Central memory CD8-positive, alpha-beta T cell (primary cell): ENCODE results near the gene HMHB1.
"Not testable (repeated sequence)": the region's sequence is repeated elsewhere in the genome, so short reads cannot be mapped to it uniquely, and the experiment has no call there.

ENCODE experiments used
- ATAC-seq: fragments of 150-1000 bp; cut with Tn5 transposase; replicated peaks from 2 replicates; pipeline ENCODE4 v1.10.0; 2022; ENCODE audit warnings: mild to moderate bottlenecking, moderate FRiP score, moderate number of reproducible peaks; ENCODE audit not compliant: poor library complexity, severe bottlenecking; ENCODE audit errors: extremely low read depth
- DNase-seq, 2 donors: peaks; one replicate each; pipeline ENCODE4 v3.0.0; 2021; ENCODE audit warnings: low spot score in 2 of 2
- H3K27ac Mint-ChIP-seq: one replicate; pipeline ENCODE4 v1.8.0; 2022; ENCODE audit warnings: low read depth, mild to moderate bottlenecking, moderate library complexity, mixed read lengths
- H3K27me3 Mint-ChIP-seq: one replicate; pipeline ENCODE4 v1.8.0; 2022; ENCODE audit warnings: mixed read lengths
- H3K36me3 Mint-ChIP-seq: one replicate; pipeline ENCODE4 v1.8.0; 2022; ENCODE audit warnings: mild to moderate bottlenecking, moderate library complexity, mixed read lengths; ENCODE audit not compliant: insufficient read depth
- H3K4me1 Mint-ChIP-seq: one replicate; pipeline ENCODE4 v1.8.0; 2022; ENCODE audit warnings: mixed read lengths
- H3K4me3 Mint-ChIP-seq: one replicate; pipeline ENCODE4 v1.8.0; 2022; ENCODE audit warnings: mild to moderate bottlenecking, moderate library complexity, mixed read lengths
- H3K9me3 Mint-ChIP-seq: one replicate; pipeline ENCODE4 v1.8.0; 2022; ENCODE audit warnings: mixed read lengths

Gene HMHB1

GRCh38 chr5:143816370-143816769, 4.4 kb downstream of the HMHB1 start:
- not testable (repeated sequence) for DNase-seq, H3K36me3 Mint-ChIP-seq, H3K4me1 Mint-ChIP-seq, ATAC-seq, H3K27ac Mint-ChIP-seq, H3K4me3 Mint-ChIP-seq, H3K27me3 Mint-ChIP-seq, H3K9me3 Mint-ChIP-seq

GRCh38 chr5:143819716-143820115, 7.8 kb downstream of the HMHB1 start:
- no peak overlapping the region for H3K27ac Mint-ChIP-seq

GRCh38 chr5:143820451-143820850, 8.5 kb downstream of the HMHB1 start:
- no peak for ATAC-seq
- no peaks in the 10 kb centered on the region for H3K9me3 Mint-ChIP-seq
- H3K4me3 Mint-ChIP-seq = no peak overlapping the region
- H3K27me3 Mint-ChIP-seq = no peaks in the 10 kb centered on the region
- no peaks in the 10 kb centered on the region for H3K36me3 Mint-ChIP-seq
- DNase-seq = no peak
- no peak overlapping the region for H3K27ac Mint-ChIP-seq
- no peaks in the 10 kb centered on the region for H3K4me1 Mint-ChIP-seq

More at GRCh38 chr5:143819716-143820115, 7.8 kb downstream of the HMHB1 start:
- H3K36me3 Mint-ChIP-seq = no peaks in the 10 kb centered on the region
- H3K27me3 Mint-ChIP-seq = no peaks in the 10 kb centered on the region
- no peak for ATAC-seq
- no peaks in the 10 kb centered on the region for H3K9me3 Mint-ChIP-seq
- no peaks in the 10 kb centered on the region for H3K4me1 Mint-ChIP-seq
- no peak overlapping the region for H3K4me3 Mint-ChIP-seq
- no peak for DNase-seq

GRCh38 chr5:143824851-143825720, 13.1 kb downstream of the HMHB1 start:
- Mint-ChIP-seq H3K27ac (no peak overlapping the region), H3K27me3 (no peaks in the 10 kb centered on the region), H3K4me1 (peaks cover 7% of the 10 kb centered on the region), H3K4me3 (no peak overlapping the region), H3K36me3 (no peaks in the 10 kb centered on the region), H3K9me3 (no peaks in the 10 kb centered on the region)
- DNase-seq (peak; percentile 72 to 73), ATAC-seq (peak; percentile 76)

GRCh38 chr5:143826951-143827444, 15.0 kb downstream of the HMHB1 start:
- Mint-ChIP-seq H3K4me3 (no peak overlapping the region), H3K36me3 (no peaks in the 10 kb centered on the region), H3K9me3 (no peaks in the 10 kb centered on the region), H3K27ac (no peak overlapping the region), H3K27me3 (no peaks in the 10 kb centered on the region), H3K4me1 (peaks cover 7% of the 10 kb centered on the region)
- ATAC-seq (no peak), DNase-seq (no peak)

GRCh38 chr5:143828710-143829109, 16.7 kb downstream of the HMHB1 start:
- Mint-ChIP-seq H3K27ac (peak overlapping the region; percentile 14), H3K36me3 (no peaks in the 10 kb centered on the region), H3K9me3 (no peaks in the 10 kb centered on the region), H3K4me3 (peak overlapping the region; percentile 5), H3K27me3 (no peaks in the 10 kb centered on the region), H3K4me1 (peaks cover 7% of the 10 kb centered on the region)
- ATAC-seq (no peak), DNase-seq (no peak)

GRCh38 chr5:143833177-143833576, 21.2 kb downstream of the HMHB1 start:
- ATAC-seq (no peak), DNase-seq (no peak)
- H3K4me3 Mint-ChIP-seq = no peak overlapping the region
- H3K9me3 Mint-ChIP-seq = no peaks in the 10 kb centered on the region
- H3K4me1 Mint-ChIP-seq = peaks cover 7% of the 10 kb centered on the region
- H3K27me3 Mint-ChIP-seq = peaks cover 11% of the 10 kb centered on the region
- peaks cover 1% of the 10 kb centered on the region for H3K36me3 Mint-ChIP-seq
- H3K27ac Mint-ChIP-seq = no peak overlapping the region

GRCh38 chr5:143835251-143835650, 23.3 kb downstream of the HMHB1 start:
- Mint-ChIP-seq H3K27me3 (peaks cover 11% of the 10 kb centered on the region), H3K9me3 (no peaks in the 10 kb centered on the region), H3K27ac (no peak overlapping the region), H3K36me3 (peaks cover 1% of the 10 kb centered on the region), H3K4me3 (no peak overlapping the region), H3K4me1 (no peaks in the 10 kb centered on the region)
- DNase-seq (no peak), ATAC-seq (no peak)

- Mint-ChIP-seq H3K9me3 (no peaks in the 10 kb centered on the region), H3K27me3 (peaks cover 18% of the 10 kb centered on the region), H3K36me3 (peaks cover 1% of the 10 kb centered on the region), H3K27ac (no peak overlapping the region), H3K4me1 (no peaks in the 10 kb centered on the region), H3K4me3 (no peak overlapping the region)
- DNase-seq (no peak), ATAC-seq (no peak)
These were observed 24.3 kb downstream of the HMHB1 start for GRCh38 chr5:143836161-143836725.

- DNase-seq = no peak
- no peaks in the 10 kb centered on the region for H3K9me3 Mint-ChIP-seq
- H3K4me1 Mint-ChIP-seq = no peaks in the 10 kb centered on the region
- no peak overlapping the region for H3K4me3 Mint-ChIP-seq
- no peak for ATAC-seq
- H3K27ac Mint-ChIP-seq = no peak overlapping the region
- H3K27me3 Mint-ChIP-seq = peaks cover 21% of the 10 kb centered on the region
- peaks cover 1% of the 10 kb centered on the region for H3K36me3 Mint-ChIP-seq
These were observed 25.4 kb downstream of the HMHB1 start for GRCh38 chr5:143837306-143837848.

GRCh38 chr5:143841446-143841845, 29.5 kb downstream of the HMHB1 start:
- H3K9me3 Mint-ChIP-seq = no peaks in the 10 kb centered on the region
- no peak overlapping the region for H3K4me3 Mint-ChIP-seq
- H3K27ac Mint-ChIP-seq = no peak overlapping the region
- ATAC-seq = no peak
- no peak for DNase-seq
- no peaks in the 10 kb centered on the region for H3K4me1 Mint-ChIP-seq
- peaks cover 30% of the 10 kb centered on the region for H3K27me3 Mint-ChIP-seq
- no peaks in the 10 kb centered on the region for H3K36me3 Mint-ChIP-seq

- Mint-ChIP-seq H3K4me3 (no peak overlapping the region), H3K4me1 (no peaks in the 10 kb centered on the region), H3K27me3 (peaks cover 19% of the 10 kb centered on the region), H3K36me3 (no peaks in the 10 kb centered on the region), H3K9me3 (no peaks in the 10 kb centered on the region), H3K27ac (no peak overlapping the region)
- DNase-seq = no peak
- no peak for ATAC-seq
These were observed 31.0 kb downstream of the HMHB1 start for GRCh38 chr5:143842920-143843319.

GRCh38 chr5:143843461-143843860, 31.5 kb downstream of the HMHB1 start:
- Mint-ChIP-seq H3K4me3 (no peak overlapping the region), H3K27ac (no peak overlapping the region), H3K27me3 (peaks cover 19% of the 10 kb centered on the region), H3K36me3 (no peaks in the 10 kb centered on the region), H3K9me3 (no peaks in the 10 kb centered on the region), H3K4me1 (no peaks in the 10 kb centered on the region)
- ATAC-seq = no peak
- no peak for DNase-seq
